K562 (cell line): ENCODE data around the gene CRB2. TPM values are rescaled to one million over a fixed set of nuclear protein-coding genes. Genes with fewer than 3 reads are reported as not detected.
A peak's percentile ranks its signal among the peaks of the same experiment; 100 is the strongest.

Source experiments
- CBFA2T2 ChIP-seq: fragments of 450-650 bp; conservative IDR thresholded peaks from 2 replicates; pipeline ENCODE4 v1.6.1; 2017; ENCODE audit warnings: mild to moderate bottlenecking
- DACH1 ChIP-seq: fragments of 450-650 bp; IDR thresholded peaks from 2 replicates; pipeline ENCODE4 v1.6.1; 2018; ENCODE audit not compliant: partially characterized antibody
- DDX20 ChIP-seq: fragments of 450-650 bp; IDR thresholded peaks from 2 replicates; pipeline ENCODE4 v1.6.1; 2016; ENCODE audit warnings: missing genetic modification characterization, low read depth, mild to moderate bottlenecking, missing compliant biosample characterization, moderate library complexity
- FOXJ2 ChIP-seq: fragments of 200-800 bp; sonication (Bioruptor generic); IDR thresholded peaks from 2 replicates; pipeline ENCODE4 v1.6.1; 2016; ENCODE audit warnings: missing genetic modification characterization, missing compliant biosample characterization
- GATA2 ChIP-seq: sonication (generic); formaldehyde crosslinking; IDR thresholded peaks from 2 replicates; pipeline ENCODE4 v1.4.0; 2020; ENCODE audit warnings: mild to moderate bottlenecking, missing genetic modification reagents
- POLR2H ChIP-seq: IDR thresholded peaks from 2 replicates; pipeline ENCODE4 v1.6.1; 2016; ENCODE audit warnings: missing genetic modification characterization, low read depth, mild to moderate bottlenecking, control low read depth, missing compliant biosample characterization, moderate library complexity
- ZFP36 ChIP-seq: fragments of 150-350 bp; IDR thresholded peaks from 2 replicates; pipeline ENCODE4 v1.6.1; 2018; ENCODE audit warnings: low read length, low read depth; ENCODE audit not compliant: partially characterized antibody
- ZNF146 ChIP-seq: IDR thresholded peaks from one replicate; pipeline ENCODE4 v1.6.1; 2018; ENCODE audit warnings: missing compliant biosample characterization; ENCODE audit not compliant: unreplicated experiment
- ZNF77 ChIP-seq: fragments of 250-450 bp; sonication (Bioruptor Pico); IDR thresholded peaks from 2 replicates; pipeline ENCODE4 v1.5.0; 2020
- ZSCAN32 ChIP-seq: fragments of 450-650 bp; formaldehyde crosslinking; IDR thresholded peaks from 2 replicates; pipeline ENCODE4 v1.4.0; 2020; ENCODE audit warnings: mild to moderate bottlenecking, moderate library complexity
- polyA plus RNA-seq, 8 experiments: library from polyadenylated mRNA; depleted of rRNA in 4 of 8; stranded (reverse) in 5 of 8; unstranded in 3 of 8; fragments of >200 nt; fragmentation: Nextera tagmentation in 2 of 8; fragmentation: Illumina TruSeq in 1 of 8; extraction: Ambion mirVana in 2 of 8; extraction: Trizol in 1 of 8; gene quantifications; 2 replicates each; pipeline versions ENCODE4 v1.2.1 to v1.2.3, GENCODE V29; 2011 to 2014; ENCODE audit warnings: inconsistent platforms in 1 of 8, missing spikeins in 1 of 8
- total RNA-seq, 7 experiments: library from RNA; depleted of rRNA in 6 of 7; stranded (reverse); fragments of >200 nt in 6 of 7; fragmentation: Illumina TruSeq in 2 of 7; extraction: Trizol in 2 of 7; gene quantifications; 2 replicates each; pipeline versions ENCODE4 v1.2.1 to v1.2.3, GENCODE V29; 2011 to 2021; ENCODE audit warnings: low replicate concordance in 1 of 7
- TF ChIP-seq, protein P1 (sequence below), 2 experiments: fragments of 450-650 bp; IDR thresholded peaks; 2 replicates each; pipeline ENCODE4 v1.6.1; 2018; ENCODE audit warnings: mild to moderate bottlenecking in 2 of 2, low read depth in 1 of 2; ENCODE audit not compliant: partially characterized antibody in 2 of 2
- TF ChIP-seq, protein P2 (sequence below): fragments of 200-600 bp; sonication (generic); IDR thresholded peaks from one replicate; pipeline ENCODE4 v1.6.1; 2012; ENCODE audit warnings: mild to moderate bottlenecking, low read depth, low read length, inconsistent platforms

CRB2 gene
- total and polyA plus RNA-seq, 9 of the 15 experiments (the other 6 are each of a cell fraction or from before 2014, with no cell fraction given), result 0.13 to 1.2 (median 0.25) TPM; not detected in 2

GRCh38 chr9:123360161-123361085 lies 4.4 kb downstream of the CRB2 start (continued):
- TF ChIP-seq, protein P1, sequence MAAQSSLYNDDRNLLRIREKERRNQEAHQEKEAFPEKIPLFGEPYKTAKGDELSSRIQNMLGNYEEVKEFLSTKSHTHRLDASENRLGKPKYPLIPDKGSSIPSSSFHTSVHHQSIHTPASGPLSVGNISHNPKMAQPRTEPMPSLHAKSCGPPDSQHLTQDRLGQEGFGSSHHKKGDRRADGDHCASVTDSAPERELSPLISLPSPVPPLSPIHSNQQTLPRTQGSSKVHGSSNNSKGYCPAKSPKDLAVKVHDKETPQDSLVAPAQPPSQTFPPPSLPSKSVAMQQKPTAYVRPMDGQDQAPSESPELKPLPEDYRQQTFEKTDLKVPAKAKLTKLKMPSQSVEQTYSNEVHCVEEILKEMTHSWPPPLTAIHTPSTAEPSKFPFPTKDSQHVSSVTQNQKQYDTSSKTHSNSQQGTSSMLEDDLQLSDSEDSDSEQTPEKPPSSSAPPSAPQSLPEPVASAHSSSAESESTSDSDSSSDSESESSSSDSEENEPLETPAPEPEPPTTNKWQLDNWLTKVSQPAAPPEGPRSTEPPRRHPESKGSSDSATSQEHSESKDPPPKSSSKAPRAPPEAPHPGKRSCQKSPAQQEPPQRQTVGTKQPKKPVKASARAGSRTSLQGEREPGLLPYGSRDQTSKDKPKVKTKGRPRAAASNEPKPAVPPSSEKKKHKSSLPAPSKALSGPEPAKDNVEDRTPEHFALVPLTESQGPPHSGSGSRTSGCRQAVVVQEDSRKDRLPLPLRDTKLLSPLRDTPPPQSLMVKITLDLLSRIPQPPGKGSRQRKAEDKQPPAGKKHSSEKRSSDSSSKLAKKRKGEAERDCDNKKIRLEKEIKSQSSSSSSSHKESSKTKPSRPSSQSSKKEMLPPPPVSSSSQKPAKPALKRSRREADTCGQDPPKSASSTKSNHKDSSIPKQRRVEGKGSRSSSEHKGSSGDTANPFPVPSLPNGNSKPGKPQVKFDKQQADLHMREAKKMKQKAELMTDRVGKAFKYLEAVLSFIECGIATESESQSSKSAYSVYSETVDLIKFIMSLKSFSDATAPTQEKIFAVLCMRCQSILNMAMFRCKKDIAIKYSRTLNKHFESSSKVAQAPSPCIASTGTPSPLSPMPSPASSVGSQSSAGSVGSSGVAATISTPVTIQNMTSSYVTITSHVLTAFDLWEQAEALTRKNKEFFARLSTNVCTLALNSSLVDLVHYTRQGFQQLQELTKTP (IDR thresholded peaks at IDR 0.05; ENCODE audit: low read depth in 1 of 2, partially characterized antibody in 2 of 2), result no peak
- TF ChIP-seq ZNF146 (CRISPR knock-in tag) (no peak), ZNF77 (CRISPR knock-in tag) (no peak), FOXJ2 (peak; percentile 86), CBFA2T2 (peak; percentile 59), DACH1 (peak; percentile 93), GATA2 (CRISPR knock-in tag) (peak; percentile 89), POLR2H (tag) (no peak), ZFP36 (peak; percentile 56), ZSCAN32 (CRISPR knock-in tag) (no peak), DDX20 (no peak)
- TF ChIP-seq, protein P2, sequence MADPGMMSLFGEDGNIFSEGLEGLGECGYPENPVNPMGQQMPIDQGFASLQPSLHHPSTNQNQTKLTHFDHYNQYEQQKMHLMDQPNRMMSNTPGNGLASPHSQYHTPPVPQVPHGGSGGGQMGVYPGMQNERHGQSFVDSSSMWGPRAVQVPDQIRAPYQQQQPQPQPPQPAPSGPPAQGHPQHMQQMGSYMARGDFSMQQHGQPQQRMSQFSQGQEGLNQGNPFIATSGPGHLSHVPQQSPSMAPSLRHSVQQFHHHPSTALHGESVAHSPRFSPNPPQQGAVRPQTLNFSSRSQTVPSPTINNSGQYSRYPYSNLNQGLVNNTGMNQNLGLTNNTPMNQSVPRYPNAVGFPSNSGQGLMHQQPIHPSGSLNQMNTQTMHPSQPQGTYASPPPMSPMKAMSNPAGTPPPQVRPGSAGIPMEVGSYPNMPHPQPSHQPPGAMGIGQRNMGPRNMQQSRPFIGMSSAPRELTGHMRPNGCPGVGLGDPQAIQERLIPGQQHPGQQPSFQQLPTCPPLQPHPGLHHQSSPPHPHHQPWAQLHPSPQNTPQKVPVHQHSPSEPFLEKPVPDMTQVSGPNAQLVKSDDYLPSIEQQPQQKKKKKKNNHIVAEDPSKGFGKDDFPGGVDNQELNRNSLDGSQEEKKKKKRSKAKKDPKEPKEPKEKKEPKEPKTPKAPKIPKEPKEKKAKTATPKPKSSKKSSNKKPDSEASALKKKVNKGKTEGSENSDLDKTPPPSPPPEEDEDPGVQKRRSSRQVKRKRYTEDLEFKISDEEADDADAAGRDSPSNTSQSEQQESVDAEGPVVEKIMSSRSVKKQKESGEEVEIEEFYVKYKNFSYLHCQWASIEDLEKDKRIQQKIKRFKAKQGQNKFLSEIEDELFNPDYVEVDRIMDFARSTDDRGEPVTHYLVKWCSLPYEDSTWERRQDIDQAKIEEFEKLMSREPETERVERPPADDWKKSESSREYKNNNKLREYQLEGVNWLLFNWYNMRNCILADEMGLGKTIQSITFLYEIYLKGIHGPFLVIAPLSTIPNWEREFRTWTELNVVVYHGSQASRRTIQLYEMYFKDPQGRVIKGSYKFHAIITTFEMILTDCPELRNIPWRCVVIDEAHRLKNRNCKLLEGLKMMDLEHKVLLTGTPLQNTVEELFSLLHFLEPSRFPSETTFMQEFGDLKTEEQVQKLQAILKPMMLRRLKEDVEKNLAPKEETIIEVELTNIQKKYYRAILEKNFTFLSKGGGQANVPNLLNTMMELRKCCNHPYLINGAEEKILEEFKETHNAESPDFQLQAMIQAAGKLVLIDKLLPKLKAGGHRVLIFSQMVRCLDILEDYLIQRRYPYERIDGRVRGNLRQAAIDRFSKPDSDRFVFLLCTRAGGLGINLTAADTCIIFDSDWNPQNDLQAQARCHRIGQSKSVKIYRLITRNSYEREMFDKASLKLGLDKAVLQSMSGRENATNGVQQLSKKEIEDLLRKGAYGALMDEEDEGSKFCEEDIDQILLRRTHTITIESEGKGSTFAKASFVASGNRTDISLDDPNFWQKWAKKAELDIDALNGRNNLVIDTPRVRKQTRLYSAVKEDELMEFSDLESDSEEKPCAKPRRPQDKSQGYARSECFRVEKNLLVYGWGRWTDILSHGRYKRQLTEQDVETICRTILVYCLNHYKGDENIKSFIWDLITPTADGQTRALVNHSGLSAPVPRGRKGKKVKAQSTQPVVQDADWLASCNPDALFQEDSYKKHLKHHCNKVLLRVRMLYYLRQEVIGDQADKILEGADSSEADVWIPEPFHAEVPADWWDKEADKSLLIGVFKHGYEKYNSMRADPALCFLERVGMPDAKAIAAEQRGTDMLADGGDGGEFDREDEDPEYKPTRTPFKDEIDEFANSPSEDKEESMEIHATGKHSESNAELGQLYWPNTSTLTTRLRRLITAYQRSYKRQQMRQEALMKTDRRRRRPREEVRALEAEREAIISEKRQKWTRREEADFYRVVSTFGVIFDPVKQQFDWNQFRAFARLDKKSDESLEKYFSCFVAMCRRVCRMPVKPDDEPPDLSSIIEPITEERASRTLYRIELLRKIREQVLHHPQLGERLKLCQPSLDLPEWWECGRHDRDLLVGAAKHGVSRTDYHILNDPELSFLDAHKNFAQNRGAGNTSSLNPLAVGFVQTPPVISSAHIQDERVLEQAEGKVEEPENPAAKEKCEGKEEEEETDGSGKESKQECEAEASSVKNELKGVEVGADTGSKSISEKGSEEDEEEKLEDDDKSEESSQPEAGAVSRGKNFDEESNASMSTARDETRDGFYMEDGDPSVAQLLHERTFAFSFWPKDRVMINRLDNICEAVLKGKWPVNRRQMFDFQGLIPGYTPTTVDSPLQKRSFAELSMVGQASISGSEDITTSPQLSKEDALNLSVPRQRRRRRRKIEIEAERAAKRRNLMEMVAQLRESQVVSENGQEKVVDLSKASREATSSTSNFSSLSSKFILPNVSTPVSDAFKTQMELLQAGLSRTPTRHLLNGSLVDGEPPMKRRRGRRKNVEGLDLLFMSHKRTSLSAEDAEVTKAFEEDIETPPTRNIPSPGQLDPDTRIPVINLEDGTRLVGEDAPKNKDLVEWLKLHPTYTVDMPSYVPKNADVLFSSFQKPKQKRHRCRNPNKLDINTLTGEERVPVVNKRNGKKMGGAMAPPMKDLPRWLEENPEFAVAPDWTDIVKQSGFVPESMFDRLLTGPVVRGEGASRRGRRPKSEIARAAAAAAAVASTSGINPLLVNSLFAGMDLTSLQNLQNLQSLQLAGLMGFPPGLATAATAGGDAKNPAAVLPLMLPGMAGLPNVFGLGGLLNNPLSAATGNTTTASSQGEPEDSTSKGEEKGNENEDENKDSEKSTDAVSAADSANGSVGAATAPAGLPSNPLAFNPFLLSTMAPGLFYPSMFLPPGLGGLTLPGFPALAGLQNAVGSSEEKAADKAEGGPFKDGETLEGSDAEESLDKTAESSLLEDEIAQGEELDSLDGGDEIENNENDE, result no peak
